ENCODE results near the gene WNK2.
A peak's percentile ranks its signal among the peaks of the same experiment; 100 is the strongest.

The WNK2 gene

GRCh38 chr9:93159601-93160471 is 24.1 kb upstream of the WNK2 start (continued):
- TF ChIP-seq ZNF629 (tag by site-specific recombination; IDR thresholded peaks at IDR 0.05), result peak; percentile 17; the same call in 1 of the 2 replicates
- TF ChIP-seq ZNF785 (tag by site-specific recombination; IDR thresholded peaks at IDR 0.05), result no peak
- peak; percentile 89 for TF ChIP-seq ZNF654 (tag by site-specific recombination; IDR thresholded peaks at IDR 0.05; ENCODE audit: low read depth)
- no peak for TF ChIP-seq ZNF514 (tag by site-specific recombination; IDR thresholded peaks at IDR 0.05)
- peak; percentile 39; the same call in 1 of the 2 replicates for TF ChIP-seq ZBTB17 (tag by site-specific recombination; IDR thresholded peaks at IDR 0.05)
- TF ChIP-seq ZSCAN4 (tag by site-specific recombination; IDR thresholded peaks at IDR 0.05), result no peak
- TF ChIP-seq ZNF513 (tag by site-specific recombination; IDR thresholded peaks at IDR 0.05), result no peak
- no peak for TF ChIP-seq ZNF311 (tag by site-specific recombination; IDR thresholded peaks at IDR 0.05; ENCODE audit: borderline replicate concordance)
- peak; percentile 93 for TF ChIP-seq CTCF (tag by site-specific recombination; IDR thresholded peaks at IDR 0.05)
- TF ChIP-seq ZNF274 (IDR thresholded peaks at IDR 0.05; ENCODE audit: low read length), result no peak
- no peak for TF ChIP-seq ZNF274 (tag by site-specific recombination; IDR thresholded peaks at IDR 0.05; ENCODE audit: borderline replicate concordance)
- no peak for TF ChIP-seq ZNF449 (tag by site-specific recombination; IDR thresholded peaks at IDR 0.05)
- TF ChIP-seq MYNN (tag by site-specific recombination; IDR thresholded peaks at IDR 0.05; ENCODE audit: borderline replicate concordance), result no peak
- no peak for TF ChIP-seq ZNF211 (tag by site-specific recombination; IDR thresholded peaks at IDR 0.05; ENCODE audit: low read depth)
- no peak for TF ChIP-seq ZNF140 (tag by site-specific recombination; IDR thresholded peaks at IDR 0.05)
- TF ChIP-seq SP2 (tag by site-specific recombination; IDR thresholded peaks at IDR 0.05), result peak; percentile 35; the same call in 1 of the 2 replicates
- TF ChIP-seq ZNF354C (tag by site-specific recombination; IDR thresholded peaks at IDR 0.05; ENCODE audit: borderline replicate concordance, low read depth), result no peak
- no peak for TF ChIP-seq ZNF239 (tag by site-specific recombination; IDR thresholded peaks at IDR 0.05)
- no peak for TF ChIP-seq PRDM6 (tag by site-specific recombination; IDR thresholded peaks at IDR 0.05)
- no peak for TF ChIP-seq ZNF621 (tag by site-specific recombination; IDR thresholded peaks at IDR 0.05)
- no peak for TF ChIP-seq ZNF610 (tag by site-specific recombination; IDR thresholded peaks at IDR 0.05; ENCODE audit: borderline replicate concordance)
- TF ChIP-seq ZNF394 (tag by site-specific recombination; IDR thresholded peaks at IDR 0.05; ENCODE audit: borderline replicate concordance), result no peak
- no peak for TF ChIP-seq ZSCAN5A (tag by site-specific recombination; IDR thresholded peaks at IDR 0.05)
- TF ChIP-seq ELK4 (IDR thresholded peaks at IDR 0.05; ENCODE audit: borderline replicate concordance, low read depth, low read length), result no peak
- no peak for TF ChIP-seq ZNF184 (tag by site-specific recombination; IDR thresholded peaks at IDR 0.05)
- TF ChIP-seq ZEB2 (tag by site-specific recombination; IDR thresholded peaks at IDR 0.05), result peak; percentile 15; the same call in 1 of the 2 replicates
- TF ChIP-seq KLF17 (tag by site-specific recombination; IDR thresholded peaks at IDR 0.05), result peak; percentile 78

Measured in HEK293 (cell line).